ENCODE measurements around the gene ZNF319. TPM values are rescaled to one million over a fixed set of nuclear protein-coding genes. Genes with fewer than 3 reads are reported as not detected.

ZNF319 gene
- total and polyA plus RNA-seq, 10 of the 15 experiments (the other 5 are each of a cell fraction or from before 2014, with no cell fraction given) = 0.29 to 7.4 (median 1.7) TPM

GRCh38 chr16:57970970-57971369 lies 29.5 kb downstream of the ZNF319 start, which contains the start of gene CNGB1:
TSS of gene CNGB1 (minus strand) at chr16:57971128. CDS start at chr16:57967286, 3,842 bp downstream.
- 17% methylated on average over 6 of the region's 6 CpGs for WGBS (ENCODE audit: insufficient coverage, insufficient replicate concordance, low lambda C conversion rate, missing lambda C conversion rate)
- Histone ChIP-seq H2AFZ (ENCODE audit: control insufficient read depth, low read depth, low read length) (no peak within 1 kb of the TSS), H3K27ac (ENCODE audit: control insufficient read depth, insufficient read depth) (no peak within 1 kb of the TSS), H3K4me3 (no peak within 1 kb of the TSS), H3K4me2 (ENCODE audit: control insufficient read depth, insufficient read depth) (no peak within 1 kb of the TSS), H3K9me3 (replicated peaks; ENCODE audit: control insufficient read depth, insufficient read depth, low read length) (no peaks in the 10 kb centered on the region), H3K4me1 (ENCODE audit: control insufficient read depth, insufficient read depth, low read length) (no peaks in the 10 kb centered on the region), H3K9ac (ENCODE audit: control insufficient read depth, insufficient read depth, low read length) (no peak within 1 kb of the TSS), H3K36me3 (ENCODE audit: control insufficient read depth in 2 of 2, insufficient read depth in 2 of 2, low read length in 1 of 2) (no peaks in the 10 kb centered on the region), H4K20me1 (ENCODE audit: control insufficient read depth, insufficient read depth) (no peaks in the 10 kb centered on the region), H3K79me2 (ENCODE audit: control insufficient read depth, insufficient read depth, low read length) (no peaks in the 10 kb centered on the region), H3K27me3 (replicated peaks in 1 of 2; ENCODE audit: control insufficient read depth in 2 of 2, insufficient read depth in 2 of 2, low read length in 1 of 2) (peaks cover 0 to 3% of the 10 kb centered on the region in 2 experiments; a peak in 2 of 4 replicates)
- intact Hi-C loops (cut with micrococcal nuclease; ENCODE audit: unreplicated experiment) (no loop called here), in situ Hi-C loops (cut with MboI) (no loop called here)
- ChIA-PET RAD21 (ENCODE audit: unreplicated experiment) (no interaction called here), POLR2A (no interaction called here), SMC1A (ENCODE audit: uncharacterized antibody, unreplicated experiment) (no interaction called here), CTCF (no interaction called here)
- ATAC-seq (no peak), DNase-seq (ENCODE audit: low read depth, low spot score) (no peak), FAIRE-seq (no peak)
- BruUV-seq (replicated peaks) = no TSS peak
- no peak for TF ChIP-seq RB1 (IDR thresholded peaks at IDR 0.05; ENCODE audit: borderline replicate concordance)
- TF ChIP-seq NFYB (IDR thresholded peaks at IDR 0.05; ENCODE audit: insufficient read depth, low read depth, low read length) = no peak
- TF ChIP-seq NBN (IDR thresholded peaks at IDR 0.05) = no peak
- TF ChIP-seq ZNF274 (IDR thresholded peaks at IDR 0.05; ENCODE audit: insufficient read depth, insufficient read length) = no peak
- no peak for TF ChIP-seq EP300 (IDR thresholded peaks at IDR 0.05; ENCODE audit: borderline replicate concordance in 1 of 2, control insufficient read depth in 1 of 2, low read depth in 2 of 2, low read length in 2 of 2)
- TF ChIP-seq SP1 (IDR thresholded peaks at IDR 0.05; ENCODE audit: low read depth, low read length) = no peak
- TF ChIP-seq, protein P1, sequence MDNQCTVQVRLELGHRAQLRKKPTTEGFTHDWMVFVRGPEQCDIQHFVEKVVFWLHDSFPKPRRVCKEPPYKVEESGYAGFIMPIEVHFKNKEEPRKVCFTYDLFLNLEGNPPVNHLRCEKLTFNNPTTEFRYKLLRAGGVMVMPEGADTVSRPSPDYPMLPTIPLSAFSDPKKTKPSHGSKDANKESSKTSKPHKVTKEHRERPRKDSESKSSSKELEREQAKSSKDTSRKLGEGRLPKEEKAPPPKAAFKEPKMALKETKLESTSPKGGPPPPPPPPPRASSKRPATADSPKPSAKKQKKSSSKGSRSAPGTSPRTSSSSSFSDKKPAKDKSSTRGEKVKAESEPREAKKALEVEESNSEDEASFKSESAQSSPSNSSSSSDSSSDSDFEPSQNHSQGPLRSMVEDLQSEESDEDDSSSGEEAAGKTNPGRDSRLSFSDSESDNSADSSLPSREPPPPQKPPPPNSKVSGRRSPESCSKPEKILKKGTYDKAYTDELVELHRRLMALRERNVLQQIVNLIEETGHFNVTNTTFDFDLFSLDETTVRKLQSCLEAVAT (IDR thresholded peaks at IDR 0.05) = no peak
- no peak for TF ChIP-seq BCLAF1 (IDR thresholded peaks at IDR 0.05)
- TF ChIP-seq, protein P2, sequence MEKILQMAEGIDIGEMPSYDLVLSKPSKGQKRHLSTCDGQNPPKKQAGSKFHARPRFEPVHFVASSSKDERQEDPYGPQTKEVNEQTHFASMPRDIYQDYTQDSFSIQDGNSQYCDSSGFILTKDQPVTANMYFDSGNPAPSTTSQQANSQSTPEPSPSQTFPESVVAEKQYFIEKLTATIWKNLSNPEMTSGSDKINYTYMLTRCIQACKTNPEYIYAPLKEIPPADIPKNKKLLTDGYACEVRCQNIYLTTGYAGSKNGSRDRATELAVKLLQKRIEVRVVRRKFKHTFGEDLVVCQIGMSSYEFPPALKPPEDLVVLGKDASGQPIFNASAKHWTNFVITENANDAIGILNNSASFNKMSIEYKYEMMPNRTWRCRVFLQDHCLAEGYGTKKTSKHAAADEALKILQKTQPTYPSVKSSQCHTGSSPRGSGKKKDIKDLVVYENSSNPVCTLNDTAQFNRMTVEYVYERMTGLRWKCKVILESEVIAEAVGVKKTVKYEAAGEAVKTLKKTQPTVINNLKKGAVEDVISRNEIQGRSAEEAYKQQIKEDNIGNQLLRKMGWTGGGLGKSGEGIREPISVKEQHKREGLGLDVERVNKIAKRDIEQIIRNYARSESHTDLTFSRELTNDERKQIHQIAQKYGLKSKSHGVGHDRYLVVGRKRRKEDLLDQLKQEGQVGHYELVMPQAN (conservative IDR thresholded peaks at IDR 0.05) = no peak
- no peak for TF ChIP-seq BRCA1 (IDR thresholded peaks at IDR 0.05; ENCODE audit: low read depth, low read length)
- no peak for TF ChIP-seq USF2 (IDR thresholded peaks at IDR 0.05; ENCODE audit: borderline replicate concordance, low read depth, low read length)
- no peak for TF ChIP-seq TARDBP (IDR thresholded peaks at IDR 0.05; ENCODE audit: borderline replicate concordance)
- no peak for TF ChIP-seq IRF4 (IDR thresholded peaks at IDR 0.05; ENCODE audit: low read depth, low read length)
- no peak for TF ChIP-seq SREBF1 (IDR thresholded peaks at IDR 0.05; ENCODE audit: low read length)
- no peak for TF ChIP-seq CHD4 (IDR thresholded peaks at IDR 0.05)
- TF ChIP-seq, protein P3, sequence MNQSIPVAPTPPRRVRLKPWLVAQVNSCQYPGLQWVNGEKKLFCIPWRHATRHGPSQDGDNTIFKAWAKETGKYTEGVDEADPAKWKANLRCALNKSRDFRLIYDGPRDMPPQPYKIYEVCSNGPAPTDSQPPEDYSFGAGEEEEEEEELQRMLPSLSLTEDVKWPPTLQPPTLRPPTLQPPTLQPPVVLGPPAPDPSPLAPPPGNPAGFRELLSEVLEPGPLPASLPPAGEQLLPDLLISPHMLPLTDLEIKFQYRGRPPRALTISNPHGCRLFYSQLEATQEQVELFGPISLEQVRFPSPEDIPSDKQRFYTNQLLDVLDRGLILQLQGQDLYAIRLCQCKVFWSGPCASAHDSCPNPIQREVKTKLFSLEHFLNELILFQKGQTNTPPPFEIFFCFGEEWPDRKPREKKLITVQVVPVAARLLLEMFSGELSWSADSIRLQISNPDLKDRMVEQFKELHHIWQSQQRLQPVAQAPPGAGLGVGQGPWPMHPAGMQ (IDR thresholded peaks at IDR 0.05; ENCODE audit: borderline replicate concordance) = no peak
- no peak for TF ChIP-seq PAX8 (IDR thresholded peaks at IDR 0.05)
- no peak for TF ChIP-seq SMARCA5 (IDR thresholded peaks at IDR 0.05)

Data from GM12878 (cell line).